ENCODE measurements around the gene UBE3B. TPM values are rescaled to one million over a fixed set of nuclear protein-coding genes. Genes with fewer than 3 reads are reported as not detected.

Gene UBE3B
- total RNA-seq, 1 donor from 2014 or later: 44.2 TPM

DNA sequence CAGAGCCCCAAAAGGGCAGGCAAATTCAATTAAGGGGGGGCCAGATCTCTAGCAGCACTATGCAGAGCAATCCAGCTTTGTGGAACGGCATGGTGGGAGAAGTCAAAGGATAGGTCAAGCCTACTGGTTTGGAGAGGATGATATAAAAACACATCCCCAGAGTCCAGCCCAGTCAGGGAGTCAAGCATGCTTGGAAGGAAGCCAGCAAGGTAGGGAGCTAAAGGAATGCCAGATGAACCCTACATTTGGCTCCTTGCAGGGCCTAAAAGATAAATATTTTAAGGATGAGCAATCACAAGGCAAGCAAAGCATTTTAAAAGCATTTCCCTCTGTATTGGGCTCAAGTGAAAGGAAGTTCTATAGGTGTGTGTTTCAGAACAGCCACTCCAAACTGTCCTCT is 21.7 kb upstream of the UBE3B start:
- Mint-ChIP-seq H3K4me1 (ENCODE audit: low read depth, unreplicated experiment) (peaks cover 14% of the 10 kb centered on the region), H3K4me3 (ENCODE audit: unreplicated experiment) (no peak overlapping the region), H3K27ac (ENCODE audit: unreplicated experiment) (peak overlapping the region; percentile 29), H3K9me3 (ENCODE audit: unreplicated experiment) (peaks cover 2% of the 10 kb centered on the region), H3K36me3 (ENCODE audit: unreplicated experiment) (peaks cover 7% of the 10 kb centered on the region), H3K27me3 (ENCODE audit: unreplicated experiment) (no peaks in the 10 kb centered on the region)
- DNase-seq: no peak
- TF ChIP-seq, protein P1, sequence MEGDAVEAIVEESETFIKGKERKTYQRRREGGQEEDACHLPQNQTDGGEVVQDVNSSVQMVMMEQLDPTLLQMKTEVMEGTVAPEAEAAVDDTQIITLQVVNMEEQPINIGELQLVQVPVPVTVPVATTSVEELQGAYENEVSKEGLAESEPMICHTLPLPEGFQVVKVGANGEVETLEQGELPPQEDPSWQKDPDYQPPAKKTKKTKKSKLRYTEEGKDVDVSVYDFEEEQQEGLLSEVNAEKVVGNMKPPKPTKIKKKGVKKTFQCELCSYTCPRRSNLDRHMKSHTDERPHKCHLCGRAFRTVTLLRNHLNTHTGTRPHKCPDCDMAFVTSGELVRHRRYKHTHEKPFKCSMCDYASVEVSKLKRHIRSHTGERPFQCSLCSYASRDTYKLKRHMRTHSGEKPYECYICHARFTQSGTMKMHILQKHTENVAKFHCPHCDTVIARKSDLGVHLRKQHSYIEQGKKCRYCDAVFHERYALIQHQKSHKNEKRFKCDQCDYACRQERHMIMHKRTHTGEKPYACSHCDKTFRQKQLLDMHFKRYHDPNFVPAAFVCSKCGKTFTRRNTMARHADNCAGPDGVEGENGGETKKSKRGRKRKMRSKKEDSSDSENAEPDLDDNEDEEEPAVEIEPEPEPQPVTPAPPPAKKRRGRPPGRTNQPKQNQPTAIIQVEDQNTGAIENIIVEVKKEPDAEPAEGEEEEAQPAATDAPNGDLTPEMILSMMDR (IDR thresholded peaks at IDR 0.05; ENCODE audit: partially characterized antibody, unreplicated experiment): no peak

DNA sequence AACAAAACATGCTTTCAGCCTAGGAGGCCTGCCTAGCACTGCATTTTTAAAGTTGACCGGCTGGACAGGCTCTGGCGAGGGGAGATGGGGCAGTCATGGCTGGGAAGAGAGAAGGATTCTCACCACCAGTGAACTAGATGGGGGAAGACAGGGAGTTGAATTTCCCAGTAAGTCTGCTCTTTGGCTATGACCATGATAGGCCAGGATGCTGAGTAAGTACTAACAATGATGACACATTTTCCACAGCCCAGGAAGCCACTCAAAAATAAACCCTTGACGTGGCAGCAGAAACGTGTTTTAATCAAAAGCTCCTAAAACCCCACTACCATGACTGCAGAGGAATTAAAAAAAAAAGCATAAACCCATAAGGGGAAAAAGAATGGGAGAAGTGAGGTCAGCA is 19.3 kb upstream of the UBE3B start:
- Mint-ChIP-seq H3K27ac (ENCODE audit: unreplicated experiment) (no peak overlapping the region), H3K27me3 (ENCODE audit: unreplicated experiment) (no peaks in the 10 kb centered on the region), H3K9me3 (ENCODE audit: unreplicated experiment) (peaks cover 3% of the 10 kb centered on the region), H3K4me3 (ENCODE audit: unreplicated experiment) (no peak overlapping the region), H3K4me1 (ENCODE audit: low read depth, unreplicated experiment) (peaks cover 32% of the 10 kb centered on the region), H3K36me3 (ENCODE audit: unreplicated experiment) (peaks cover 7% of the 10 kb centered on the region)
- TF ChIP-seq, protein P1 (IDR thresholded peaks at IDR 0.05; ENCODE audit: partially characterized antibody, unreplicated experiment): no peak
- no peak for DNase-seq

DNA sequence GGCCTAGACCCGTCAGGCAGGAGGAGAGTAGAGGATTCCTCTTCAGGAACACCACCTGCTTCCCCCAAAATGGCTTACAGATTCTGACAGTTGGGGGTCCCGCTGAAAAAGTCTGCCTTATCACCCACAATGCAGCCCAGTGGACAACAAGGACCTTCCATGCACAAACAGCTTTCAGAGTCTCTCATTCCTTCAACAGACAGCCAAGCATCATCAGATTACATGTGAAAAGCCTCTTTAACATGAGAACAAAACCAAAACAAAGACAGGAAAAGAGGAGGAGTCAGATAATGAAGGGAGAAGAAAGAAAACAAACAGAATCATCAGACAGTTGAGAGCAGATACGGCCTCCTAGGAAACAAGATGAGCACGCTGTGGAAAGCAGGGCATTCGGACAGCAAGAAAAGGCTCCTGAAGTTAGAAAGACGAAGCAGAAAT is 18.6 kb upstream of the UBE3B start:
- Mint-ChIP-seq H3K4me3 (ENCODE audit: unreplicated experiment) (peak overlapping the region; percentile 0), H3K9me3 (ENCODE audit: unreplicated experiment) (peaks cover 3% of the 10 kb centered on the region), H3K27ac (ENCODE audit: unreplicated experiment) (no peak overlapping the region), H3K27me3 (ENCODE audit: unreplicated experiment) (no peaks in the 10 kb centered on the region), H3K36me3 (ENCODE audit: unreplicated experiment) (peaks cover 7% of the 10 kb centered on the region), H3K4me1 (ENCODE audit: low read depth, unreplicated experiment) (peaks cover 39% of the 10 kb centered on the region)
- DNase-seq: no peak
- TF ChIP-seq, protein P1 (IDR thresholded peaks at IDR 0.05; ENCODE audit: partially characterized antibody, unreplicated experiment): no peak

DNA sequence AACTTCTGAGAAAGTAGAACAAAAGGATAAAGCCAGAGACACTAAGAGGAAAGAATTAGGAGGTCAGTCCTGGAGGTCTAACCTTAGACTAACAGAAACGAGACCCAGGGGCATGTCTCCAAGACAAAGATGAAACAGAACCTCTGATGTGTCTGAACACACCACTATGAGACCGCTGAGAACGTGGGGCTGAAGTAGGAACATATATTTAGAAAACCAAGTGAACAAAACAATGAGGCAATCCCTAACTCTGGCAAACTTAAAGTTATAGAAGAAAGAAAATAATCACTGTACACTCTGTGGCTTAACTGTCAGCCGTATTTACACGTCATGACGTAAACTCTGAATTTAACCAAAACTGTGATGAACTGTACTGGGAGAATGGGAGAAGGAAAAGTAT is 18.2 kb upstream of the UBE3B start:
- peaks cover 3% of the 10 kb centered on the region for H3K9me3 Mint-ChIP-seq (ENCODE audit: unreplicated experiment)
- H3K4me1 Mint-ChIP-seq (ENCODE audit: low read depth, unreplicated experiment): peaks cover 43% of the 10 kb centered on the region
- TF ChIP-seq, protein P1 (IDR thresholded peaks at IDR 0.05; ENCODE audit: partially characterized antibody, unreplicated experiment): no peak
- no peak overlapping the region for H3K4me3 Mint-ChIP-seq (ENCODE audit: unreplicated experiment)
- no peak for DNase-seq
- H3K36me3 Mint-ChIP-seq (ENCODE audit: unreplicated experiment): peaks cover 7% of the 10 kb centered on the region
- H3K27me3 Mint-ChIP-seq (ENCODE audit: unreplicated experiment): no peaks in the 10 kb centered on the region
- H3K27ac Mint-ChIP-seq (ENCODE audit: unreplicated experiment): no peak overlapping the region

DNA sequence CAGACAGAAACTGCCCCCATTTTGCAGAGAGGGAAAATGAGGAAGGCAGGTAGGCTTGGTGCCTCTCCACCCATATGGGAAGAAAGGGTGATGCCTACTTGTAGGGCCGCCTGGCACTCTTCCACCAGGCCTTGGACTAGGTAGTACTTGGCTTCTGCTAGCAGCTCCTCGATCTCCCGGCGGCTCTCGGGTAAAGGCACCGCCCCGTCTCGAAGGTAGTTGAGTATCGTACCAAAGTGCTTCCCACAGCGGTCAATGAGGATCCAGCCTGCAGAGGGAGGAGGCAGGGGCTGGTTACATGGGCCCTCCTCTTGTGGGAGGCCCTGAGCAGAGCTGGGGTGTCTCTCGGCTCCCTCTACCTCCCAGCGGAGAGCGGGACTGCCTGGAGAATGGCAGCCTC is 16.9 kb upstream of the UBE3B start:
- peaks cover 55% of the 10 kb centered on the region for H3K4me1 Mint-ChIP-seq (ENCODE audit: low read depth, unreplicated experiment)
- peaks cover 3% of the 10 kb centered on the region for H3K9me3 Mint-ChIP-seq (ENCODE audit: unreplicated experiment)
- H3K36me3 Mint-ChIP-seq (ENCODE audit: unreplicated experiment): peaks cover 7% of the 10 kb centered on the region
- no peak overlapping the region for H3K4me3 Mint-ChIP-seq (ENCODE audit: unreplicated experiment)
- DNase-seq: no peak
- H3K27me3 Mint-ChIP-seq (ENCODE audit: unreplicated experiment): no peaks in the 10 kb centered on the region
- TF ChIP-seq, protein P1 (IDR thresholded peaks at IDR 0.05; ENCODE audit: partially characterized antibody, unreplicated experiment): no peak
- no peak overlapping the region for H3K27ac Mint-ChIP-seq (ENCODE audit: unreplicated experiment)

Measured in glutamatergic neuron (in vitro differentiated cells).